HT-29 (cell line): ENCODE data around the gene XXYLT1. TPM values are rescaled to one million over a fixed set of nuclear protein-coding genes. Genes with fewer than 3 reads are reported as not detected.

ENCODE experiments used
- DNase-seq: peaks from one replicate; pipeline ENCODE4 v3.0.0-alpha.2; 2015; ENCODE audit warnings: low spot score
- total RNA-seq: library from RNA; depleted of rRNA; stranded (reverse); fragments of >200 nt; shearing (Covaris generic); gene quantifications from 2 replicates; pipeline ENCODE4 v1.2.3, GENCODE V29; 2014

Gene XXYLT1
- total RNA-seq, 1 experiment from 2014 or later, result 23.8 TPM

- DNase-seq, result no peak
These were observed 99.7 kb downstream of the XXYLT1 start for GRCh38 chr3:195171093-195171873.

- no peak for DNase-seq
These were observed 100.5 kb downstream of the XXYLT1 start for GRCh38 chr3:195170496-195170895.

GRCh38 chr3:195169011-195169649 lies 101.8 kb downstream of the XXYLT1 start:
- DNase-seq, result no peak

GRCh38 chr3:195168009-195168762 lies 102.8 kb downstream of the XXYLT1 start:
- DNase-seq, result no peak

DNA sequence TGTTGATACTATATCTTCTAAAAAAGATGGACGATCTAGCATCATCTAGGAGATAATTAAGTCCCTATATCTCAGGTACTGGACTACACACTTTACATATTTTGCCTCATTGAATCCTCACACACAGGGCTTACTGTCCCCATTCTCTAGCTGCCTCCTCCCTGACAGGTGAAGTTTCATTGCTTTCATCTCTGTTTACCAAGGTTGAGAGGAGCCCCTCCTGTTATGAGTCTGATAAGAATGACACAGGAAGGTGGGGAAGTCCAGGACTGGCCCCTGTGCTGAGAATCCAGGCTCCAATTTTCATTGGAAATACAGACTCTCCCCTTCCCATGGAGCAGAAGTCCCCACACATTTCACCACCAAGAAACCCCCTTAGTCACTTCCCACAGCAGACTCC lies 105.2 kb downstream of the XXYLT1 start:
- no peak for DNase-seq

- DNase-seq, result no peak
These were observed 105.7 kb downstream of the XXYLT1 start for GRCh38 chr3:195165265-195165609.

- DNase-seq, result no peak
These were observed 106.2 kb downstream of the XXYLT1 start for GRCh38 chr3:195164573-195165264.

DNA sequence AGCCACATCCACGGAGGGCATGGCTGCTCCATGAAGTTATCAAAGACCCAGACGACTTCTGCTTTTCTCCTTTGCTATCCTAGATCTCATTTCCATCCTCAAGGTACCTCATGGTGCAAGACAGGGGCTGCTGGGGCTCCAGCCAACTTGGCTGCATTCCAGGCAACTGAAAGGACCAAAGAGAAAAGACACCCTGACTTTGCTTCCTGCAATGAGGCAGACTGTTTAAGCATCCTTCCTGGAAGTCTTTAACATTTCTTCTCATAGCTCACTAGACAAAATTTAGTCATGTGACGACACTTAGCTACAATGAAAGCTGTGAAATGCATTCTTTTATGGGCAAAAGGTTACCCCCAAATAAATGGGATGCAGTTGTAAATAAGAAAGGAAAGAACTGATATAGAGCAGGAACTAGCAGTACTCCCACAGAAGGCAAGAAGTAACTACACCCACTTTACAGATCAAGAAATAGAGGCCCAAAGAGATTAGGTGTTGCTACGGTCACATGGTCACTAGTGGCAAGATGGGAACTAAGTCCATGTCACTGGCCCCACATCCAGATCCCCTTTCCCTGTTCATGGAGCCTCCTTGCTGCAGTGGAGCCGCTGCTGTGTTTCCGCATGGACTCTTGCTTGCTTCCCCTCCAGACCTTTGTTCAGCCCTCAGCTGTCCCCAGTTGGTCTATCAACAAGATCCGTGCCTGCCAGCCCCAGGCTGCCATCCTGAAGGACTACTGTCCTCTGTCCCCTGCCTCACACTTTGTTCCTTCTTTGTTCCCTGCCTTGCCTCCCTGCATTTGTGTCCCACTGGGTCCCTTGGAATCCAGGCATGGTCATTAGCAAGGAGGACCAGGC lies 107.0 kb downstream of the XXYLT1 start:
- no peak for DNase-seq

GRCh38 chr3:195162816-195163215 lies 108.1 kb downstream of the XXYLT1 start:
- no peak for DNase-seq

DNA sequence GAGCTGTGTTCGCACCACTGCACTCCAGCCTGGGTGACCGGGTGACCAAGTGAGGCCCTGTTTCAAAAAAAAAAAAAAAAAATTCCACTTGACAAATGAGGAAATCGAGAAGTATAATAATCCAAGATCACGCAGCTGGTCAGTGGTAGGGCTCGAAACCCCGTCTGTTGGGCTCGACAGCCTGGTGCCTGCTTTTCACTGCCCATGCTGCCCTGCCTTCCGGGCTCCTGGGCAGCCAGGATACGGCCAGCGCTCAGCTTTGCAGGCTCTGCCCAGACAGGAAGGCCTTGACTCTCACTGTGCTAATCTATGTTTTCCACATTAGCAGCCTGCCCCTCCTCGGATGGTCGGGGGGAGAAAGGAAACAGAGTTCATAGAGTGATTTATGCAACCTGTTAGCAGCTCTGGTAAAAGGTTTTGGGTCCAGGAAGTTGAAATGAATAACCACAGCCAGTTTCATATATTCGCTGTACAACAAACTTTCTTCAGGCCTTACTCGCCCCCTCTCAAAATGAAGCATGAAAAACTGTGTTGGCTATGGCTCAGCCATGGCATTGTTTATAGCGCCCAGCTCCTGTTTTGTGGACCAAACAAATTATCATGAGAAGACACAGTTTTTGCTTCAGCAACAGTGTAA lies 108.8 kb downstream of the XXYLT1 start:
- DNase-seq, result no peak

- no peak for DNase-seq
These were observed 110.0 kb downstream of the XXYLT1 start for GRCh38 chr3:195160908-195161434.

DNA sequence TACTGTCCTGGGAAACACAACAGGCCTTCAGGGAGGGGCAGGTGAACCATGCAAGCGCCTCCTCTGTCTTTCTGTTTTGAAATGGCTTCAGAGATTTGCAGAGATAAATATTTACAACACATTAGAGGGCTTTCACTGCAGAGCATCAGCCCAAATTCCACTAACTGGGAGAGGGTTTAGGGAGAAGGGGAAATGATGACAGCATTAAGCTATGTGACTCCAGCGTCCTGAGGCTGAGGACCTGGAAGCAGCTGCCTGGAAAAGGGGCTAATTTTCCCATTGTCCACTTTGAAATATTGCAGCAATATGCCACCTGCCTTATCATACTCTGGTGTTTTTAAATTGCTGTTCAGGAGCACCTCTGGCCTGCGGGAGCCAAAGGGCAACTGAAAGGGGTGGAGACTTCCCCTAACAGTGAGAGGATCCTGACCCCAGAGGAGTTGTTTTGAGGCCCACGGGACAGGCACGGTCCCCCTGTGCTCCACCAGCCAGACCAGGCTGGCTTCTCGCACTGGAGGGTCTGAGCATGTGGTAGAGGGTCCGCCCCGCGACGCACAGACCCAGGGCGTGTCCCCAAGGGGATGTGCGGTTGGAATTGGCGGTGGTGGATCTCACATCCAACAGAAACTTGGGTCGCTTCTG lies 110.6 kb downstream of the XXYLT1 start:
- DNase-seq, result no peak

- no peak for DNase-seq
These were observed 111.2 kb downstream of the XXYLT1 start for GRCh38 chr3:195159814-195160165.

- DNase-seq, result no peak
These were observed 111.7 kb downstream of the XXYLT1 start for GRCh38 chr3:195159117-195159813.

DNA sequence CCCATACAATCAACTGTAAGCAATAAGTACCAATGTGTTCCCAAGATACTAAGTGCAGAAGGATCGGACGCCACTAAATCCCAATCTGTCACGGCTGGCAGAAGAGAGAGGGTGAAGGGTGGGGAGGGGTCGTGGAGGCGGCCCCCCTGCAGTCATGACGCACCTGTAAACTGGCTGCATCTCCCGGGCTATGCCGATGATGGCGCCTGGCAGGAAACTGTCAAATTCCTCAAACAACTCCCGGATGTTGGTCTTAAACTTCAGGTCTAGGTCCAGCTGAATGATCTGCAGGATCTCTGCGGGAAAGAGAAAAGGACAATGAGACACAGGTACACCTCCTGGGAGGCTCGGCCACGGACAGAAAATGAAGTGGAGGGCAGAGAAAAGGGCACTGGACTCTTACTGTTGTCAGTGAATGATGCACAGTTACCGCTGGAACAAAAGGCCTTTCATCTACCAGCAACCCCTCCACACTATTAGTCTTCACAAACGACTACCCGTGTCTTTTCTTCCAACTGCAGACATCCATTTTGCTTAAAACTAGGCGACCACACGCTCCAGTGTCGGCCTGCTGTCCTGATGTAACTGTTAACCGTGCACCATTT lies 114.6 kb downstream of the XXYLT1 start:
- DNase-seq, result no peak

GRCh38 chr3:195155570-195156241 lies 115.3 kb downstream of the XXYLT1 start:
- no peak for DNase-seq

DNA sequence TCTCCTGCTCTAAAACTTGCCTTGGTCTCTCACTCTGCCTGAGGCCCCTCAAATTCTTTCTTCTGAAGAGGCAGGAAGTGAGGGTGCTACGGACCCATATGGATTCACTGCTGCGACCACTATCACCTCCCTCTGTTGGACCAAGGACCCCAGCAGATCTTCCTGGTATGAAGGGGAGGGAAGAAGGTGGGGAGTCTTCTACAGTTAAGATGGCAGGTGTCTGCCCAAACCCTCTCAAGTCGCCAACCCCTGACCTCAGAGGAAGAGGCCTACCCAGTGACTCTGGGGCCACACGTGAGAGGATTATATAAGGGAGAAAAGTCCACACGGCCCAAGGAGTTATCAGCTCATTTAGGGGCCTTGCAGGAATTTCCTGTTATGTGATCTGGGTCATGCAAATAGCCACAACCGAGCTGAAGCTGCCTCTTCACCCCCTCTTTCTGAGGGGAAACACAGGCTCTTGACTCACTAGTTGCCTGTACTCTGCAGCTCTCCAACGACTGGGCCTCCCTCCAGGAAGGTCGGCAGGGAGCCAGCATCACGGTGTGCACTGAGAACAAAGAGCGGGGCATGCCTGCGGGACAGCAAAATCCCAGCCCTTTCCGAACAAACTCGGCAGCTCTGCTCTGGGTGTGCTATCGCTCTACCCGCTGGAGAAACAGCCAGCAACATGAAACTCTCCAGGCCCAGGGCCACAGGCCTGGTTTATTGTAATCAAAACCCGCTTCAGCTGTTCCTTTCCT lies 116.0 kb downstream of the XXYLT1 start:
- peak; percentile 66 for DNase-seq
